ENCODE results near the gene U2AF1L4.

The U2AF1L4 gene

GRCh38 chr19:35710784-35711723 lies 34.2 kb downstream of the U2AF1L4 start:
- peak in 1 of 4 experiments; percentile 38 for DNase-seq

DNA sequence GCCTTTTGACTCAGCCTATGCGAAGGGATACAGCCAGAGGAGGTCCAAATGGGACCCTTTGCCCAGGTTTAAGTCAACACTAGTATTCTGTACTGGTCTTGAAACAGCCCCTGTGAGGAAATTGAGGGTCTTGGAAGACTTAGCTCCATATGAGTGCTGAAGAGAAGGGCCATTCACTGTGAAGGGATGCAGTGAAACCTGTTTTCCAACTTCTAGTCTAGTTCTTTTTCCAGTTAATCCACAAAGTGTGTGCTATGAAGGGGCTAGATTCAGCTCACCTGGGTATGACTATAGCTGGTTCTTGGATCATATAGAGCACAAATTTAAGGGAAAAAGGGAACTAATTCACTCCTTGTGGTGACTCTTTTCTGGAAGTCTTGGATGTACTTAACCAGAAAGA lies 36.8 kb downstream of the U2AF1L4 start:
- DNase-seq = no peak

- DNase-seq = no peak
Observed at GRCh38 chr19:35704218-35704617, 41.0 kb downstream of the U2AF1L4 start, which contains the start of gene ZBTB32. TSS of gene ZBTB32 (plus strand) at chr19:35704558. CDS start at chr19:35714627, 10,069 bp downstream.

- no peak for DNase-seq
Observed at GRCh38 chr19:35703343-35703742, 41.9 kb downstream of the U2AF1L4 start.

- peak; percentile 76 to 84 (median 84) for DNase-seq
Observed at GRCh38 chr19:35702223-35703012, 42.8 kb downstream of the U2AF1L4 start.

DNA sequence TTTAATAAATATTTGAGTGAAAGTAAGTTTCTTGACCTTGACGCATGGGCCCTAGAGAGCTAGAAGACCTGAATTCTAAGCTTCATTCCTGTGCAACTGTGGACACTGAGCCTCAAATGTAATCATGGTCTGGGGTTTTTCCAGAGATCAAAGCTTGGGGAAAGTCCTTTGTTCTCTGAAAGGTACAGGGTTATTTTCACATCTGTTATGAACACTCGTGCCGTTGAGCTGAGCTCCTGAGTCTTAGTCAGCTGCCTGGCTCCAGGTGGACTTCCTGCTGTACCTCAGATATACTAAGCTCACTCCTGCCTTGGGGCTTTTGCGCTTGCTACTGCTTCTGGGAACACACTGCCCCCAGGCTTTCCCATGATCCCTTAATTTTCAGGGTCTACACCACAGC lies 48.4 kb downstream of the U2AF1L4 start:
- no peak for DNase-seq

DNA sequence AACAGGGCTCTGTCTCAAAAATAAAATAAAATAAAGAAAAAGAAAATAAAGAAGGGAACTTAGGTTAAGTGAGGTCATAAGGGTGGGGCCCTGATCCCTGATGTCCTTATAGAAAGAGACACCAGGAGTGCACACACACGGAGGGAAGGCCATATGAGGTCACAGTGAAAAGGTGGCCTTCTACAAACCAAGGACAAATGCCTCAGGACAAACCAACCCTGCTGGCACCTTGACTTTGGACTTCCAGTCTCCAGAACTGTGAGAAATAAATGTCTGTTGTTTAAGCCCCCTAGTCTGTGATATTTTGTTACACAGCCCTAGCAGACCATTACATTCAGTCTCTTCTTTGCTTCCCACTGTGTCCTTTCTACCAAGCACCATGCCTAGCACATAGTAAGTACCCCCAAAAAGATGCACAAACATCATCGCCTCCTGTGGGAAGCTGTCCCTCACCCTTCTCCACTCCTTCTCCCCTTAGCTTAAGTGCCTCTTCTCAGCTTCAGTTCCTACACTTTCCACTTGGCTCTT lies 49.3 kb downstream of the U2AF1L4 start:
- no peak for DNase-seq

DNA sequence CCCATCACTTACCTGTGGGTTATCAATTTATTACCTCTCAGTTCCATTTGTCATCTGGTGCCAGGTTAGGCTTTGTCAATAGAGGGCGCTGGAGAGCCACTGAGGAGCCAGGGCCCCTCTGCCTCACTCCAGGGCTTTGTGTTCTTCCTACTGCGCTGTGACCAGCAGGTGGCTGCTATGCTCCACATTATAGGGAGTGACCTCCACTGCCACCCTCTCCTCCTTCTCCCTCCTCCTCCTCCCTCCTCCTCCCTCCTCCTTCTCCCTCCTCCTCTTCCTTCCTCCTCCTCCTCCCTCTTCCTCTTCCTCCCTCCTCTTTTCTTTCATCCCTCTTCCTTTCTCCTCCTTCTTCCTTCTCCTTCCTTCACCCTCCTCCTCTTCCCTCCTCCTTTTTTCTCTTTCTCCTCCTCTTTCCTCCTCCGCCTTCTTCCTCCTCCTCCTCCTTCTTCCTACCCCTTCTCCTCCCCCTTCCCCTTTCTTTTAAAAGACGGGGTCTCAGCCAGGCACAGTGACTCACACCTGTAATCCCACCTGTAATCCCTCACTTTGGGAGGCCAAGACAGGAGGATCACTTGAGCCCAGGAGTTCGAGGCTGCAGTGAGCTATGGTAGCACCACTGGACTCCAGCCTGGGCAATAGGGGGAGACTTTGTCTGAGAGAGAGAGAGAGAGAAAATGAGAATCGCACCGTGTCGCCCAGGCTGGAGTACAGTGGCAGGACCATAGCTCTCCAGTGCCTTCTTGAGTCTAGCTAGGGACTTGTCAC lies 51.2 kb downstream of the U2AF1L4 start:
- DNase-seq = peak; percentile 79 to 89 (median 84)

GRCh38 chr19:35693422-35693821 lies 51.8 kb downstream of the U2AF1L4 start:
- no peak for DNase-seq

Data from activated CD4-positive, CD25-positive, alpha-beta regulatory T cell (primary cell).